ENCODE data around the gene MYEOV.

Gene MYEOV

GRCh38 chr11:69275178-69275577, 18.8 kb upstream of the MYEOV start (continued):
- TF ChIP-seq BCL6B (tag by site-specific recombination; IDR thresholded peaks at IDR 0.05) = 0 out of 2 replicates have a peak, but pooled peaks have one; percentile 7
- TF ChIP-seq ZBTB20 (tag by site-specific recombination; IDR thresholded peaks at IDR 0.05) = no peak

GRCh38 chr11:69276165-69276564, 17.8 kb upstream of the MYEOV start:
- ChIA-PET CTCF (no interaction called here), POLR2A (no interaction called here)
- no peak overlapping the region for H3K27ac ChIP-seq (ENCODE audit: extremely low read depth, low read depth, low read length)
- H3K4me1 ChIP-seq (ENCODE audit: control insufficient read depth, insufficient read depth, low read length) = no peaks in the 10 kb centered on the region
- no peak for TF ChIP-seq ZNF521 (tag by site-specific recombination; IDR thresholded peaks at IDR 0.05)
- no peak for TF ChIP-seq ZBTB6 (tag by site-specific recombination; IDR thresholded peaks at IDR 0.05)
- TF ChIP-seq ZNF776 (tag by site-specific recombination; IDR thresholded peaks at IDR 0.05; ENCODE audit: borderline replicate concordance) = no peak
- no peak for TF ChIP-seq KLF17 (tag by site-specific recombination; IDR thresholded peaks at IDR 0.05)
- TF ChIP-seq AEBP2 (tag by site-specific recombination; IDR thresholded peaks at IDR 0.05; ENCODE audit: borderline replicate concordance) = no peak
- TF ChIP-seq SALL2 (tag by site-specific recombination; IDR thresholded peaks at IDR 0.05; ENCODE audit: borderline replicate concordance) = no peak
- TF ChIP-seq ZNF2 (tag by site-specific recombination; IDR thresholded peaks at IDR 0.05) = no peak
- no peak for TF ChIP-seq ZNF366 (tag by site-specific recombination; conservative IDR thresholded peaks at IDR 0.05)
- no peak for TF ChIP-seq ZNF677 (tag by site-specific recombination; IDR thresholded peaks at IDR 0.05)
- no peak for TF ChIP-seq ZNF513 (tag by site-specific recombination; IDR thresholded peaks at IDR 0.05)
- TF ChIP-seq ZNF549 (tag by site-specific recombination; IDR thresholded peaks at IDR 0.05) = no peak
- no peak for TF ChIP-seq RBAK (tag by site-specific recombination; IDR thresholded peaks at IDR 0.05)
- TF ChIP-seq SCRT1 (tag by site-specific recombination; IDR thresholded peaks at IDR 0.05; ENCODE audit: borderline replicate concordance) = no peak
- TF ChIP-seq BCL11A (tag by site-specific recombination; IDR thresholded peaks at IDR 0.05; ENCODE audit: low read depth) = no peak
- no peak for TF ChIP-seq ZNF26 (tag by site-specific recombination; IDR thresholded peaks at IDR 0.05)
- no peak for TF ChIP-seq ZNF843 (tag by site-specific recombination; IDR thresholded peaks at IDR 0.05)
- TF ChIP-seq ZBTB8A (tag by site-specific recombination; IDR thresholded peaks at IDR 0.05) = no peak
- no peak for TF ChIP-seq ZNF202 (tag by site-specific recombination; IDR thresholded peaks at IDR 0.05; ENCODE audit: borderline replicate concordance)
- H3K36me3 ChIP-seq (ENCODE audit: control insufficient read depth in 2 of 2, insufficient read depth in 1 of 2, low read length in 2 of 2) = no peaks in the 10 kb centered on the region
- no peaks in the 10 kb centered on the region for H3K9me3 ChIP-seq (ENCODE audit: control insufficient read depth, insufficient read depth, low read depth, low read length)
- H3K4me3 ChIP-seq (ENCODE audit: low read depth, low read length) = no peak overlapping the region

Data from HEK293 (cell line).